ENCODE measurements around the gene NCAPD2.

Gene NCAPD2

GRCh38 chr12:6468283-6468575, 25.7 kb upstream of the NCAPD2 start:
- H3K4me1 ChIP-seq (ENCODE audit: control insufficient read depth in 1 of 2, insufficient read depth in 1 of 2, low read depth in 1 of 2, low read length in 1 of 2) = peaks cover 72 to 78% of the 10 kb centered on the region in 2 experiments
- peaks cover 36% of the 10 kb centered on the region for H3K36me3 ChIP-seq
- peak overlapping the region; percentile 98 for H3K27ac ChIP-seq
- H3K27me3 ChIP-seq = no peaks in the 10 kb centered on the region
- TF ChIP-seq CTCF (IDR thresholded peaks at IDR 0.05) = no peak
- H3K4me3 ChIP-seq (ENCODE audit: low read depth in 1 of 2, low read length in 1 of 2) = no peak overlapping the region
- no peaks in the 10 kb centered on the region for H3K9me3 ChIP-seq

- Histone ChIP-seq H3K4me1 (ENCODE audit: control insufficient read depth in 1 of 2, insufficient read depth in 1 of 2, low read depth in 1 of 2, low read length in 1 of 2) (peaks cover 63 to 69% of the 10 kb centered on the region in 2 experiments), H3K27ac (peak overlapping the region; percentile 98), H3K4me3 (ENCODE audit: low read depth in 1 of 2, low read length in 1 of 2) (peak overlapping the region; percentile 91 to 95), H3K9me3 (no peaks in the 10 kb centered on the region), H3K36me3 (peaks cover 27% of the 10 kb centered on the region), H3K27me3 (no peaks in the 10 kb centered on the region)
- no peak for TF ChIP-seq CTCF (IDR thresholded peaks at IDR 0.05)
These were observed 24.8 kb upstream of the NCAPD2 start for GRCh38 chr12:6469092-6469491.

- Histone ChIP-seq H3K36me3 (peaks cover 20% of the 10 kb centered on the region), H3K4me1 (ENCODE audit: control insufficient read depth in 1 of 2, insufficient read depth in 1 of 2, low read depth in 1 of 2, low read length in 1 of 2) (peaks cover 57 to 64% of the 10 kb centered on the region in 2 experiments), H3K9me3 (no peaks in the 10 kb centered on the region), H3K27ac (peak overlapping the region; percentile 98), H3K4me3 (ENCODE audit: low read depth in 1 of 2, low read length in 1 of 2) (peak overlapping the region; percentile 91 to 95), H3K27me3 (no peaks in the 10 kb centered on the region)
- no peak for TF ChIP-seq CTCF (IDR thresholded peaks at IDR 0.05)
These were observed 24.1 kb upstream of the NCAPD2 start for GRCh38 chr12:6469609-6470374.

DNA sequence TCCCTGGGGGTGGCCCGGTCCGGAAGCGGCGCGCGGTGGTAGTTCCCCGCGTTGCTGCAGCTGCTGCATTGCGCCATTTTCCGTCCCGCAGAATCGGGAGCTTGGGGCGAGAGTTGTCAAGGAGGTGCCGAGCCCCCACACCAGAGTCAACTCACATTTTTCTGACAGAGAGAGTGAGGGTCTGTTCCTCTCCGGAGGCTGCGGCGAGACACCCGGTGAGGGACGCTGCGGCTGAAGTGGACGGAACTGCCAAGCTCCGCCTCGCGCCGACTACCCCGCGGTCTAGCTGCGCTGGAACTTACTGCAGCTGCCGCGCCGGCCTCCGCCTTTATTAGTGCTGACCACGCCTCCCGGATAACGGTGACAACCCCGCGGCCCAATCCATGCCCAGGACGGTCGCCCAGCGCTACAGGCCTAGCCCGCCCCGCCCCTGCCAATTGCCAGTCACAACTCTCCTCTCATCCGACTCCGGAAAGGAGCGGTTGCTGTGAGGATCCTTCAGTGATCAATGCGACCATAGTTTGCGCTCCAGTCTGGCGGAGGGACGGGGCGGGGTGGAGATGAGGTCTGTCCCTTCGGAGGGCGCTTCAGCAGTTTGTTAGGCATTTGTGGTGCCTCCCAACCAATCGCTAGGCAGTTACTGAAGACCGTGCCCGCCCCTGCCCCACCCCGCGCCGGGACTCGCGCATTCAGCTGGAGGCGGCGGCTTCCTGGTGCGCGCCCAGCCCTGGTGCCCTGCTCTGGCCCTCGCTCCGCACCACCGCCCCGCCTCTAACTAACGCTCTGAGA, 23.3 kb upstream of the NCAPD2 start, which contains the start of gene VAMP1:
VAMP1 (minus strand) TSS at position 303 of the 789 bp plus-strand sequence; CDS start at position 157, 146 bp downstream.
- Histone ChIP-seq H3K9me3 (no peaks in the 10 kb centered on the region), H3K36me3 (peaks cover 15% of the 10 kb centered on the region), H3K4me3 (ENCODE audit: low read depth in 1 of 2, low read length in 1 of 2) (peak within 1 kb of the TSS; percentile 91 to 95), H3K27me3 (no peaks in the 10 kb centered on the region), H3K27ac (peak within 1 kb of the TSS; percentile 98), H3K4me1 (ENCODE audit: control insufficient read depth in 1 of 2, insufficient read depth in 1 of 2, low read depth in 1 of 2, low read length in 1 of 2) (peaks cover 52 to 61% of the 10 kb centered on the region in 2 experiments)
- peak; percentile 61 for TF ChIP-seq CTCF (IDR thresholded peaks at IDR 0.05)

- H3K27me3 ChIP-seq = no peaks in the 10 kb centered on the region
- TF ChIP-seq CTCF (IDR thresholded peaks at IDR 0.05) = no peak
- H3K4me3 ChIP-seq (ENCODE audit: low read depth in 1 of 2, low read length in 1 of 2) = no peak overlapping the region
- H3K9me3 ChIP-seq = no peaks in the 10 kb centered on the region
- peaks cover 6% of the 10 kb centered on the region for H3K36me3 ChIP-seq
- no peak overlapping the region for H3K27ac ChIP-seq
- H3K4me1 ChIP-seq (ENCODE audit: control insufficient read depth in 1 of 2, insufficient read depth in 1 of 2, low read depth in 1 of 2, low read length in 1 of 2) = peaks cover 40 to 48% of the 10 kb centered on the region in 2 experiments
These were observed 21.9 kb upstream of the NCAPD2 start for GRCh38 chr12:6471989-6472360.

All from neutrophil (primary cell).